ENCODE data around the gene RFTN1.

DNA sequence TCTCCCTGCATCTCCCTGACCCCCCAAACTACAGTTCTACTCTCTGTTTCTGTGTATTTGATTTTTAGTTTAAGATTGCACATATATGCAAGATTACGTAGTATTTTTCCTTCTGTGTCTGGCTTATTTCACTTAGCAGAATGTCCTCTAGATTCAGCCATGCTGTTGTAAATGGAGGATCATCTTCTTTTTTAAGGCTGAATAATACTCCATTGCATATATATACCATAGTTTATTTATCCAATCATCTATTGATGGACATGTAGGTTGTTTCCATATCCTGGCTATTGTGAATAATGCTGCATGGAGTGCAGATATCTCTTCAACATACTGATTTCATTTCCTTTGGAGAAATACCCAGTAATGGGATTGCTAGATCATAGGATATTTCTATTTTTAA, 70.8 kb downstream of the RFTN1 start:
- TF ChIP-seq MAX (IDR thresholded peaks at IDR 0.05) (no peak), JUND (IDR thresholded peaks at IDR 0.05; ENCODE audit: low read length) (no peak), SP2 (IDR thresholded peaks at IDR 0.05; ENCODE audit: low read length) (no peak), YY1 (IDR thresholded peaks at IDR 0.05; ENCODE audit: low read depth, low read length) (no peak), POLR2A (IDR thresholded peaks at IDR 0.05; ENCODE audit: control extremely low read depth in 1 of 2, low read depth in 2 of 2, low read length in 2 of 2) (no peak), SIN3A (conservative IDR thresholded peaks at IDR 0.05 in 1 of 2, IDR thresholded peaks at IDR 0.05 in 1 of 2; ENCODE audit: low read depth in 1 of 2, low read length in 2 of 2) (no peak), TAF1 (IDR thresholded peaks at IDR 0.05; ENCODE audit: low read depth, low read length) (no peak), RAD21 (IDR thresholded peaks at IDR 0.05 in 1 of 2, conservative IDR thresholded peaks at IDR 0.05 in 1 of 2; ENCODE audit: low read depth in 2 of 2, low read length in 2 of 2) (no peak), ASH2L (IDR thresholded peaks at IDR 0.05; ENCODE audit: low read length) (no peak), POLR2AphosphoS5 (IDR thresholded peaks at IDR 0.05; ENCODE audit: low read depth, low read length) (no peak), HDAC2 (IDR thresholded peaks at IDR 0.05; ENCODE audit: borderline replicate concordance in 1 of 2, low read depth in 2 of 2, low read length in 2 of 2) (no peak), EZH2 (IDR thresholded peaks at IDR 0.05; ENCODE audit: low read depth, low read length, severe bottlenecking) (no peak)
- TF ChIP-seq, protein P1, sequence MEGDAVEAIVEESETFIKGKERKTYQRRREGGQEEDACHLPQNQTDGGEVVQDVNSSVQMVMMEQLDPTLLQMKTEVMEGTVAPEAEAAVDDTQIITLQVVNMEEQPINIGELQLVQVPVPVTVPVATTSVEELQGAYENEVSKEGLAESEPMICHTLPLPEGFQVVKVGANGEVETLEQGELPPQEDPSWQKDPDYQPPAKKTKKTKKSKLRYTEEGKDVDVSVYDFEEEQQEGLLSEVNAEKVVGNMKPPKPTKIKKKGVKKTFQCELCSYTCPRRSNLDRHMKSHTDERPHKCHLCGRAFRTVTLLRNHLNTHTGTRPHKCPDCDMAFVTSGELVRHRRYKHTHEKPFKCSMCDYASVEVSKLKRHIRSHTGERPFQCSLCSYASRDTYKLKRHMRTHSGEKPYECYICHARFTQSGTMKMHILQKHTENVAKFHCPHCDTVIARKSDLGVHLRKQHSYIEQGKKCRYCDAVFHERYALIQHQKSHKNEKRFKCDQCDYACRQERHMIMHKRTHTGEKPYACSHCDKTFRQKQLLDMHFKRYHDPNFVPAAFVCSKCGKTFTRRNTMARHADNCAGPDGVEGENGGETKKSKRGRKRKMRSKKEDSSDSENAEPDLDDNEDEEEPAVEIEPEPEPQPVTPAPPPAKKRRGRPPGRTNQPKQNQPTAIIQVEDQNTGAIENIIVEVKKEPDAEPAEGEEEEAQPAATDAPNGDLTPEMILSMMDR (IDR thresholded peaks at IDR 0.05; ENCODE audit: control extremely low read depth in 1 of 3, insufficient read depth in 1 of 3, low read depth in 1 of 3, low read length in 3 of 3): no peak

All from H1 (cell line).